Measurements from ENCODE around the gene EIF3D.

- TF ChIP-seq, protein P1, sequence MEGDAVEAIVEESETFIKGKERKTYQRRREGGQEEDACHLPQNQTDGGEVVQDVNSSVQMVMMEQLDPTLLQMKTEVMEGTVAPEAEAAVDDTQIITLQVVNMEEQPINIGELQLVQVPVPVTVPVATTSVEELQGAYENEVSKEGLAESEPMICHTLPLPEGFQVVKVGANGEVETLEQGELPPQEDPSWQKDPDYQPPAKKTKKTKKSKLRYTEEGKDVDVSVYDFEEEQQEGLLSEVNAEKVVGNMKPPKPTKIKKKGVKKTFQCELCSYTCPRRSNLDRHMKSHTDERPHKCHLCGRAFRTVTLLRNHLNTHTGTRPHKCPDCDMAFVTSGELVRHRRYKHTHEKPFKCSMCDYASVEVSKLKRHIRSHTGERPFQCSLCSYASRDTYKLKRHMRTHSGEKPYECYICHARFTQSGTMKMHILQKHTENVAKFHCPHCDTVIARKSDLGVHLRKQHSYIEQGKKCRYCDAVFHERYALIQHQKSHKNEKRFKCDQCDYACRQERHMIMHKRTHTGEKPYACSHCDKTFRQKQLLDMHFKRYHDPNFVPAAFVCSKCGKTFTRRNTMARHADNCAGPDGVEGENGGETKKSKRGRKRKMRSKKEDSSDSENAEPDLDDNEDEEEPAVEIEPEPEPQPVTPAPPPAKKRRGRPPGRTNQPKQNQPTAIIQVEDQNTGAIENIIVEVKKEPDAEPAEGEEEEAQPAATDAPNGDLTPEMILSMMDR (IDR thresholded peaks at IDR 0.05), result no peak
- TF ChIP-seq POLR2A (IDR thresholded peaks at IDR 0.05), result no peak
- no peak for TF ChIP-seq POLR2AphosphoS5 (IDR thresholded peaks at IDR 0.05)
These were observed 6.3 kb downstream of the EIF3D start for GRCh38 chr22:36522662-36523061.
